ENCODE data around the gene PTX4. TPM values are rescaled to one million over a fixed set of nuclear protein-coding genes. Genes with fewer than 3 reads are reported as not detected.

The PTX4 gene, protein sequence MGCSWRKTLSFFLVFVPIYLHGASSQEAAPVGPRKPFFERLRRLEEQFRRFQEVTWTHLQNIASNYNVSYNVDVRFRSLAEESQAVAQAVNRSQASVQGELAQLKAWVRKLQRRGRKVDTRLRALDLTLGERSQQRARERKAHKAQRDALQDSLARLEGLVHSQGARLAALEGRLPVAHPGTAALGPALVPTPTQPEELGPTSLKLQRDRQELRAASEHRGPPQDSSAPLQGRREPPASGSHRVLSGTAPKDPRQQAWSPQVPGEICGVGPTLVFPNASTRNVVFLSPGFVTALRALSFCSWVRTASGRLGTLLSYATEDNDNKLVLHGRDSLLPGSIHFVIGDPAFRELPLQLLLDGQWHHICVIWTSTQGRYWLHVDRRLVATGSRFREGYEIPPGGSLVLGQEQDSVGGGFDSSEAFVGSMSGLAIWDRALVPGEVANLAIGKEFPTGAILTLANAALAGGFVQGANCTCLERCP
- not detected in 2 replicates for total RNA-seq

GRCh38 chr16:1488619-1489018 is at the start of gene PTX4:
TSS of gene PTX4 (minus strand) at chr16:1488944. CDS start at chr16:1488909, 35 bp downstream.
- peaks cover 3% of the 10 kb centered on the region for H3K27me3 Mint-ChIP-seq
- intact Hi-C loops (cut with micrococcal nuclease) = no loop called here
- peaks cover 10% of the 10 kb centered on the region for H3K4me1 Mint-ChIP-seq
- H3K4me3 Mint-ChIP-seq = no peak within 1 kb of the TSS
- H3K27ac Mint-ChIP-seq = no peak within 1 kb of the TSS
- H3K9me3 Mint-ChIP-seq = no peaks in the 10 kb centered on the region
- DNase-seq = no peak
- peaks cover 2% of the 10 kb centered on the region for H3K36me3 Mint-ChIP-seq (ENCODE audit: low read depth)

GRCh38 chr16:1537763-1538289 is 49.1 kb upstream of the PTX4 start:
- intact Hi-C loops (cut with micrococcal nuclease) = no loop called here
- Mint-ChIP-seq H3K27ac (peak overlapping the region; percentile 89), H3K9me3 (no peaks in the 10 kb centered on the region), H3K4me1 (peaks cover 41% of the 10 kb centered on the region), H3K4me3 (peak overlapping the region; percentile 100), H3K27me3 (no peaks in the 10 kb centered on the region), H3K36me3 (ENCODE audit: low read depth) (peaks cover 44% of the 10 kb centered on the region)
- DNase-seq = peak; percentile 70

- intact Hi-C loops (cut with micrococcal nuclease) = no loop called here
- DNase-seq = no peak
- H3K27me3 Mint-ChIP-seq = no peaks in the 10 kb centered on the region
- peaks cover 39% of the 10 kb centered on the region for H3K4me1 Mint-ChIP-seq
- peaks cover 44% of the 10 kb centered on the region for H3K36me3 Mint-ChIP-seq (ENCODE audit: low read depth)
- no peaks in the 10 kb centered on the region for H3K9me3 Mint-ChIP-seq
- H3K27ac Mint-ChIP-seq = peak overlapping the region; percentile 89
- peak overlapping the region; percentile 100 for H3K4me3 Mint-ChIP-seq
Measured at GRCh38 chr16:1537138-1537577, 48.4 kb upstream of the PTX4 start.

DNA sequence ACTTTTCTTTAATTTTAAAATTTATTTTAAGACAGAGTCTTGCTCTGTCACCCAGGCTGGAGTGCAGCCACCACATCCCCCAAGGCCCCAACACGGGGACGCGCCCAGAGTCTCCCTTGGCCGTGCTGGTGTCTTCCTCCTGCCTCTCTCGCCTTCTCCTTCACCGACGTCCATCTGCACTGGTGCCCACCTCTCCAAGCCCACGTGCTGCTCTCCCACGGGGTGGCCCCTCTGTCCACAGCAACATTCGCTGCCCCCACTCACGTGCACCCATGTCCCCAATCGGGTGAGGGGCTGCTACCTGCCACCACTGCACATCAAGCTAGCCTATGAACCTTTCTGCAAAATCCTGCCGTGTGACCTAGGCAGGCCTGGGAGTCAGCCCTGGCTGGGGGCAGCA is 47.9 kb upstream of the PTX4 start:
- Mint-ChIP-seq H3K27ac (peak overlapping the region; percentile 89), H3K9me3 (no peaks in the 10 kb centered on the region), H3K36me3 (ENCODE audit: low read depth) (peaks cover 41% of the 10 kb centered on the region), H3K27me3 (no peaks in the 10 kb centered on the region), H3K4me3 (peak overlapping the region; percentile 100), H3K4me1 (peaks cover 39% of the 10 kb centered on the region)
- intact Hi-C loops (cut with micrococcal nuclease) = no loop called here
- no peak for DNase-seq

- H3K27me3 Mint-ChIP-seq = no peaks in the 10 kb centered on the region
- peak overlapping the region; percentile 94 for H3K27ac Mint-ChIP-seq
- peaks cover 38% of the 10 kb centered on the region for H3K36me3 Mint-ChIP-seq (ENCODE audit: low read depth)
- no peaks in the 10 kb centered on the region for H3K9me3 Mint-ChIP-seq
- H3K4me3 Mint-ChIP-seq = peak overlapping the region; percentile 100
- peak; percentile 80 for DNase-seq
- peaks cover 36% of the 10 kb centered on the region for H3K4me1 Mint-ChIP-seq
- intact Hi-C loops (cut with micrococcal nuclease) = loop anchor here (1.0 to 2.0 kb wide), 3 partner anchors 8 to 77 kb away; partner anchors contain the start of genes CRAMP1, IFT140 and TELO2
Measured at GRCh38 chr16:1535391-1536291, 46.9 kb upstream of the PTX4 start.

- intact Hi-C loops (cut with micrococcal nuclease) = loop anchor here (1.0 to 2.0 kb wide), 3 partner anchors 9 to 78 kb away; partner anchors contain the start of genes CRAMP1, IFT140 and TELO2
- DNase-seq = peak; percentile 70
- Mint-ChIP-seq H3K36me3 (ENCODE audit: low read depth) (peaks cover 34% of the 10 kb centered on the region), H3K27ac (peak overlapping the region; percentile 94), H3K9me3 (no peaks in the 10 kb centered on the region), H3K4me1 (peaks cover 37% of the 10 kb centered on the region), H3K27me3 (no peaks in the 10 kb centered on the region), H3K4me3 (peak overlapping the region; percentile 100)
Measured at GRCh38 chr16:1534021-1535020, 45.6 kb upstream of the PTX4 start.

GRCh38 chr16:1533443-1533951 is 44.8 kb upstream of the PTX4 start, which contains the start of gene TMEM204:
TSS of gene TMEM204 (plus strand) at chr16:1533666. CDS start at chr16:1534276, 610 bp downstream.
- Mint-ChIP-seq H3K9me3 (no peaks in the 10 kb centered on the region), H3K27me3 (no peaks in the 10 kb centered on the region), H3K27ac (peak within 1 kb of the TSS; percentile 94), H3K4me1 (peaks cover 35% of the 10 kb centered on the region), H3K36me3 (ENCODE audit: low read depth) (peaks cover 31% of the 10 kb centered on the region), H3K4me3 (peak within 1 kb of the TSS; percentile 100)
- peak; percentile 86 for DNase-seq
- intact Hi-C loops (cut with micrococcal nuclease) = no loop called here

- peaks cover 25% of the 10 kb centered on the region for H3K36me3 Mint-ChIP-seq (ENCODE audit: low read depth)
- peaks cover 30% of the 10 kb centered on the region for H3K4me1 Mint-ChIP-seq
- H3K27ac Mint-ChIP-seq = peak overlapping the region; percentile 94
- no peaks in the 10 kb centered on the region for H3K27me3 Mint-ChIP-seq
- H3K9me3 Mint-ChIP-seq = no peaks in the 10 kb centered on the region
- DNase-seq = no peak
- intact Hi-C loops (cut with micrococcal nuclease) = no loop called here
- no peak overlapping the region for H3K4me3 Mint-ChIP-seq
Measured at GRCh38 chr16:1532771-1533170, 44.0 kb upstream of the PTX4 start.

GRCh38 chr16:1532081-1532760 is 43.5 kb upstream of the PTX4 start:
- peak overlapping the region; percentile 94 for H3K27ac Mint-ChIP-seq
- no peak for DNase-seq
- H3K9me3 Mint-ChIP-seq = no peaks in the 10 kb centered on the region
- H3K4me3 Mint-ChIP-seq = no peak overlapping the region
- intact Hi-C loops (cut with micrococcal nuclease) = no loop called here
- H3K4me1 Mint-ChIP-seq = peaks cover 29% of the 10 kb centered on the region
- no peaks in the 10 kb centered on the region for H3K27me3 Mint-ChIP-seq
- peaks cover 19% of the 10 kb centered on the region for H3K36me3 Mint-ChIP-seq (ENCODE audit: low read depth)

GRCh38 chr16:1531638-1531910 is 42.8 kb upstream of the PTX4 start:
- Mint-ChIP-seq H3K36me3 (ENCODE audit: low read depth) (peaks cover 14% of the 10 kb centered on the region), H3K27ac (no peak overlapping the region), H3K4me3 (no peak overlapping the region), H3K4me1 (peaks cover 30% of the 10 kb centered on the region), H3K27me3 (no peaks in the 10 kb centered on the region), H3K9me3 (no peaks in the 10 kb centered on the region)
- no peak for DNase-seq
- intact Hi-C loops (cut with micrococcal nuclease) = no loop called here

GRCh38 chr16:1530883-1531637 is 42.3 kb upstream of the PTX4 start:
- intact Hi-C loops (cut with micrococcal nuclease) = no loop called here
- Mint-ChIP-seq H3K9me3 (no peaks in the 10 kb centered on the region), H3K4me1 (peaks cover 28% of the 10 kb centered on the region), H3K36me3 (ENCODE audit: low read depth) (peaks cover 13% of the 10 kb centered on the region), H3K27ac (no peak overlapping the region), H3K27me3 (no peaks in the 10 kb centered on the region), H3K4me3 (no peak overlapping the region)
- no peak for DNase-seq

All from activated CD4-positive, alpha-beta T cell treated with anti-CD3 and anti-CD28 coated beads, Interleukin-2, amount 10 ng/mL, durations not matched to agents 24 days and 14 days (primary cell).